HL-60 (cell line): ENCODE data around the gene NARS2.

Source experiments
- GABPA ChIP-seq: IDR thresholded peaks from 2 replicates; pipeline ENCODE4 v1.6.1; 2012; ENCODE audit warnings: low read depth
- POLR2AphosphoS5 ChIP-seq: IDR thresholded peaks from 2 replicates; pipeline ENCODE4 v1.6.1; 2012; ENCODE audit warnings: low read depth
- SPI1 ChIP-seq: IDR thresholded peaks from 2 replicates; pipeline ENCODE4 v1.6.1; 2012; ENCODE audit warnings: low read depth, mild to moderate bottlenecking, borderline replicate concordance
- TF ChIP-seq, protein P1 (sequence below): IDR thresholded peaks from one replicate; pipeline ENCODE4 v1.5.1; 2011; ENCODE audit warnings: low read length, control low read depth, inconsistent platforms; ENCODE audit not compliant: insufficient read depth
- TF ChIP-seq, protein P2 (sequence below): IDR thresholded peaks from 2 replicates; pipeline ENCODE4 v1.6.1; 2012; ENCODE audit warnings: low read depth; ENCODE audit not compliant: insufficient replicate concordance

DNA sequence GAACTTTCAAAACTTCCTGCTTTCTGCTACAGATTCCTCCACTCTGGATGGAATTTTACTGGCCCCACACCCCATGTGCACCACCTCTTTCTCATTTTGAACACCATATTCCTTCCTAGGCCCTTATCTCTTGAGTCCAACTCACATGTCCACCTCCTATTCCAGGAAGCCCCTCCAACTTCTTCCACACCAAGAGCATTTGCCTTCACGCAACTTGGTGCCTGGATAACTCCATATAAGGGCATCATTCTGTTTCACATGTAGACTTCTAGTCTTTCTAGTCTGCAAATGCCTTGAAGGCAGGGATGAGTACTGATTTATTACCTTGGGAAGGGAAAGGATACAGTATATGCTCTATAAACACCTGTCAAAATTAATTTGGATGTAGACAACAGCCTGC is 174.5 kb downstream of the NARS2 start:
- TF ChIP-seq, protein P1, sequence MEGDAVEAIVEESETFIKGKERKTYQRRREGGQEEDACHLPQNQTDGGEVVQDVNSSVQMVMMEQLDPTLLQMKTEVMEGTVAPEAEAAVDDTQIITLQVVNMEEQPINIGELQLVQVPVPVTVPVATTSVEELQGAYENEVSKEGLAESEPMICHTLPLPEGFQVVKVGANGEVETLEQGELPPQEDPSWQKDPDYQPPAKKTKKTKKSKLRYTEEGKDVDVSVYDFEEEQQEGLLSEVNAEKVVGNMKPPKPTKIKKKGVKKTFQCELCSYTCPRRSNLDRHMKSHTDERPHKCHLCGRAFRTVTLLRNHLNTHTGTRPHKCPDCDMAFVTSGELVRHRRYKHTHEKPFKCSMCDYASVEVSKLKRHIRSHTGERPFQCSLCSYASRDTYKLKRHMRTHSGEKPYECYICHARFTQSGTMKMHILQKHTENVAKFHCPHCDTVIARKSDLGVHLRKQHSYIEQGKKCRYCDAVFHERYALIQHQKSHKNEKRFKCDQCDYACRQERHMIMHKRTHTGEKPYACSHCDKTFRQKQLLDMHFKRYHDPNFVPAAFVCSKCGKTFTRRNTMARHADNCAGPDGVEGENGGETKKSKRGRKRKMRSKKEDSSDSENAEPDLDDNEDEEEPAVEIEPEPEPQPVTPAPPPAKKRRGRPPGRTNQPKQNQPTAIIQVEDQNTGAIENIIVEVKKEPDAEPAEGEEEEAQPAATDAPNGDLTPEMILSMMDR: no peak
- no peak for TF ChIP-seq POLR2AphosphoS5
- TF ChIP-seq GABPA: no peak
- TF ChIP-seq, protein P2, sequence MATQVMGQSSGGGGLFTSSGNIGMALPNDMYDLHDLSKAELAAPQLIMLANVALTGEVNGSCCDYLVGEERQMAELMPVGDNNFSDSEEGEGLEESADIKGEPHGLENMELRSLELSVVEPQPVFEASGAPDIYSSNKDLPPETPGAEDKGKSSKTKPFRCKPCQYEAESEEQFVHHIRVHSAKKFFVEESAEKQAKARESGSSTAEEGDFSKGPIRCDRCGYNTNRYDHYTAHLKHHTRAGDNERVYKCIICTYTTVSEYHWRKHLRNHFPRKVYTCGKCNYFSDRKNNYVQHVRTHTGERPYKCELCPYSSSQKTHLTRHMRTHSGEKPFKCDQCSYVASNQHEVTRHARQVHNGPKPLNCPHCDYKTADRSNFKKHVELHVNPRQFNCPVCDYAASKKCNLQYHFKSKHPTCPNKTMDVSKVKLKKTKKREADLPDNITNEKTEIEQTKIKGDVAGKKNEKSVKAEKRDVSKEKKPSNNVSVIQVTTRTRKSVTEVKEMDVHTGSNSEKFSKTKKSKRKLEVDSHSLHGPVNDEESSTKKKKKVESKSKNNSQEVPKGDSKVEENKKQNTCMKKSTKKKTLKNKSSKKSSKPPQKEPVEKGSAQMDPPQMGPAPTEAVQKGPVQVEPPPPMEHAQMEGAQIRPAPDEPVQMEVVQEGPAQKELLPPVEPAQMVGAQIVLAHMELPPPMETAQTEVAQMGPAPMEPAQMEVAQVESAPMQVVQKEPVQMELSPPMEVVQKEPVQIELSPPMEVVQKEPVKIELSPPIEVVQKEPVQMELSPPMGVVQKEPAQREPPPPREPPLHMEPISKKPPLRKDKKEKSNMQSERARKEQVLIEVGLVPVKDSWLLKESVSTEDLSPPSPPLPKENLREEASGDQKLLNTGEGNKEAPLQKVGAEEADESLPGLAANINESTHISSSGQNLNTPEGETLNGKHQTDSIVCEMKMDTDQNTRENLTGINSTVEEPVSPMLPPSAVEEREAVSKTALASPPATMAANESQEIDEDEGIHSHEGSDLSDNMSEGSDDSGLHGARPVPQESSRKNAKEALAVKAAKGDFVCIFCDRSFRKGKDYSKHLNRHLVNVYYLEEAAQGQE: no peak
- no peak for TF ChIP-seq SPI1
